Duodenal mucosa (tissue), 2 donors: ENCODE data around the gene TMEM218.

Experiments used
- H3K27ac ChIP-seq: one replicate; pipeline ENCODE4 v1.7.0; 2013; ENCODE audit warnings: low read depth, low read length
- H3K27me3 ChIP-seq, 2 donors: one replicate each; pipeline ENCODE4 v1.7.0; 2013; ENCODE audit warnings: low read length in 2 of 2, control low read depth in 1 of 2; ENCODE audit not compliant: insufficient read depth in 2 of 2, control insufficient read depth in 1 of 2
- H3K36me3 ChIP-seq, 2 donors: one replicate each; pipeline ENCODE4 v1.7.0; 2013; ENCODE audit warnings: low read length in 2 of 2, control low read depth in 1 of 2; ENCODE audit not compliant: insufficient read depth in 2 of 2, control insufficient read depth in 1 of 2
- H3K4me1 ChIP-seq, 2 donors: one replicate each; pipeline ENCODE4 v1.7.0; 2013; ENCODE audit warnings: low read length in 2 of 2, control low read depth in 1 of 2; ENCODE audit not compliant: insufficient read depth in 2 of 2, control insufficient read depth in 1 of 2
- H3K4me3 ChIP-seq, 2 donors: one replicate each; pipeline ENCODE4 v1.7.0; 2013; ENCODE audit warnings: low read length in 2 of 2, low read depth in 1 of 2
- H3K9ac ChIP-seq, 2 donors: one replicate each; pipeline ENCODE4 v1.7.0; 2013; ENCODE audit warnings: low read length in 2 of 2, low read depth in 1 of 2
- H3K9me3 ChIP-seq, 2 donors: one replicate each; pipeline ENCODE4 v1.7.0; 2013; ENCODE audit warnings: low read length in 2 of 2, control low read depth in 1 of 2; ENCODE audit not compliant: control insufficient read depth in 1 of 2

Gene TMEM218

DNA sequence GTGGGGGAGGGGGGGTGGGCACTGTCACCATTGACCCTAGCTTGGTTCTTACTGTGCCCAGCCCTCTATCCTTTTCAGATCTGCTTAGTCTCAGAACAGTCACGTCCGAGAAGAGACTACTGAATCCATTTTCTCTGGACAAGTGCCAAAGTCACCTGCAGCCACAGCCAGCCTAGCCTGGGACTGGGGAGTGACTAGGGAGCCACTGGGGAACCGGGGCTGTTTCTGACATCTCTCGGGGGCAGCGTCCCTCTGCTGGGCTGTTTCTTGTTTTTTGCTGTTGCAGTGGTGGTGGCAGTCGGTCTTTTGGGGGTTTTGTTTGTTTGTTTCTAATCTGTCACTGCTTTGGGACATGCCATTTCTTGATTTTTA is 39.6 kb downstream of the TMEM218 start:
- Histone ChIP-seq H3K27me3 (no peaks in the 10 kb centered on the region), H3K27ac (no peak overlapping the region), H3K36me3 (no peaks in the 10 kb centered on the region), H3K4me1 (peaks cover 50 to 68% of the 10 kb centered on the region in 2 donors), H3K9me3 (no peaks in the 10 kb centered on the region), H3K4me3 (peak overlapping the region in 1 of 2 donors; percentile 12), H3K9ac (no peak overlapping the region)

- no peaks in the 10 kb centered on the region for H3K36me3 ChIP-seq
- H3K27ac ChIP-seq = peak overlapping the region; percentile 13
- no peaks in the 10 kb centered on the region for H3K27me3 ChIP-seq
- H3K4me1 ChIP-seq = peaks cover 50 to 68% of the 10 kb centered on the region in 2 donors
- peak overlapping the region in 1 of 2 donors; percentile 3 for H3K9ac ChIP-seq
- H3K9me3 ChIP-seq = no peaks in the 10 kb centered on the region
- H3K4me3 ChIP-seq = no peak overlapping the region
Measured at GRCh38 chr11:125071435-125071834, 40.0 kb downstream of the TMEM218 start.

- Histone ChIP-seq H3K4me3 (no peak overlapping the region), H3K9me3 (no peaks in the 10 kb centered on the region), H3K9ac (peak overlapping the region in 1 of 2 donors; percentile 3), H3K27ac (peak overlapping the region; percentile 13), H3K36me3 (no peaks in the 10 kb centered on the region), H3K27me3 (no peaks in the 10 kb centered on the region), H3K4me1 (peaks cover 50 to 68% of the 10 kb centered on the region in 2 donors)
Measured at GRCh38 chr11:125070699-125071254, 40.6 kb downstream of the TMEM218 start.

DNA sequence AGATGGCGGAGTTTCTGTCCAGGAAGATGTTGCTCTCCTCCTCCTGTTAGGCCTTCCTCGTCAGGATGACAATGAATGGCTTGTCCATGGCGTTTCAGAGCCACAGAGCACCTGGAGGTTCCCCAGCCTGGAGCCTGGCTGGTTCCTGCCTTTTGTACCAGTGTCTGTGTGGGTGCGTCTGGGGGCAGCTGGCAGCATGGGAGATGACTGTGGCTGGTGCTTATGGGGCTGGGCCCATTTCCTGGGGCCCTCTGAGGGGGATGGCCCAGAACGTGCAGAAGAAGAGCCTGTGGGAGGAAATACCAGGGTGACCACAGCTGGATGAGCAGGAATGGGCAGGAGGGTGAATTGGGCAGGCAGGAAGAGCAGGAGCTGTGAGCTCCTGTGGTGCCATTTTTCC is 41.6 kb downstream of the TMEM218 start:
- Histone ChIP-seq H3K4me1 (peaks cover 44 to 60% of the 10 kb centered on the region in 2 donors), H3K27me3 (no peaks in the 10 kb centered on the region), H3K9me3 (no peaks in the 10 kb centered on the region), H3K36me3 (no peaks in the 10 kb centered on the region), H3K4me3 (no peak overlapping the region), H3K27ac (peak overlapping the region; percentile 37), H3K9ac (peak overlapping the region in 1 of 2 donors; percentile 16)

- Histone ChIP-seq H3K9ac (no peak overlapping the region), H3K4me3 (no peak overlapping the region)
Measured at GRCh38 chr11:125069008-125069407, 42.4 kb downstream of the TMEM218 start.

GRCh38 chr11:125068368-125068767 is 43.1 kb downstream of the TMEM218 start:
- Histone ChIP-seq H3K36me3 (no peaks in the 10 kb centered on the region), H3K9ac (no peak overlapping the region), H3K9me3 (no peaks in the 10 kb centered on the region), H3K27ac (no peak overlapping the region), H3K27me3 (peaks cover 0 to 8% of the 10 kb centered on the region in 2 donors), H3K4me3 (no peak overlapping the region), H3K4me1 (peaks cover 50 to 54% of the 10 kb centered on the region in 2 donors)

More at GRCh38 chr11:125069008-125069407, 42.4 kb downstream of the TMEM218 start:
- Histone ChIP-seq H3K27ac (no peak overlapping the region), H3K36me3 (no peaks in the 10 kb centered on the region), H3K27me3 (peaks cover 0 to 3% of the 10 kb centered on the region in 2 donors), H3K9me3 (no peaks in the 10 kb centered on the region), H3K4me1 (peaks cover 44 to 54% of the 10 kb centered on the region in 2 donors)

- no peaks in the 10 kb centered on the region for H3K9me3 ChIP-seq
- H3K27me3 ChIP-seq = peaks cover 0 to 8% of the 10 kb centered on the region in 2 donors
- no peaks in the 10 kb centered on the region for H3K36me3 ChIP-seq
- peaks cover 15% of the 10 kb centered on the region in 2 donors for H3K4me1 ChIP-seq
- H3K27ac ChIP-seq = no peak overlapping the region
- peak overlapping the region; percentile 79 to 86 for H3K4me3 ChIP-seq
- peak overlapping the region; percentile 63 to 76 for H3K9ac ChIP-seq
Measured at GRCh38 chr11:125064070-125064469, 47.4 kb downstream of the TMEM218 start.

DNA sequence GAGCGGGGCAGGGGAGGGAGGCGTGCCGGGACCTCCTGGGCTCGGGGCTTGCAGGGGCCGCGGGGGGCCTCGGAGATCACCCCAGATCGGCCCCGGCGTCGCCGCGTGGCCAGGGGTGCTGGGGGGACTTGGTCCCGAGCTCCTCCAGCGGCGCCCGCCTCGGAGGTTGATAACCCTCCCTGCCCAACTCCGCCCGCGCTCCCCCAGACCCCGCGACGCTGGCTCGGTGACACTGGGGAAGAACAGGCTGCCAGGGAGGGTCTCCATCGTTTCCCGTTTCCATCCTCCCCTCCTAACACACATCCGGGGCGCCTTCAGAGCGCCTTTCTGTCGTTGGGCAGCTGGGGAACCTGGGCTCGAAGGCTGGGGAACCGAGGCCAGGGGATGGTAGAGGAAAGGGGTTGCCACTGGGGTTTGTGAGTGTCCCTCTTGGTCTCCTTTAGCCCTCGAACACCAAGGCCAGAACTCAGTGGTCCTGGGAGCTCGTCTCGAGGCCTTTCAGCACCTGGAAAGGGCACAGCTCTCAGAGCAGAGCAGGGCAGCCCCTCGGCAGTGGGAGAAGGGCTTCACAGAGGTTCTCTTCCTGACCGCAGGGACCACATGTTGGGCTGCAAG is 47.9 kb downstream of the TMEM218 start:
- peak overlapping the region; percentile 79 to 86 for H3K4me3 ChIP-seq
- H3K27me3 ChIP-seq = peaks cover 0 to 8% of the 10 kb centered on the region in 2 donors
- no peaks in the 10 kb centered on the region for H3K36me3 ChIP-seq
- H3K27ac ChIP-seq = no peak overlapping the region
- peaks cover 9% of the 10 kb centered on the region in 2 donors for H3K4me1 ChIP-seq
- no peaks in the 10 kb centered on the region for H3K9me3 ChIP-seq
- peak overlapping the region; percentile 63 to 76 for H3K9ac ChIP-seq

GRCh38 chr11:125062931-125063428 is 48.4 kb downstream of the TMEM218 start, which contains the start of gene SLC37A2:
TSS of gene SLC37A2 (plus strand) at chr11:125063305. CDS start at chr11:125063368, 63 bp downstream.
- peak within 1 kb of the TSS; percentile 63 to 76 for H3K9ac ChIP-seq

GRCh38 chr11:125062218-125062930 is 49.1 kb downstream of the TMEM218 start:
- H3K4me3 ChIP-seq = peak overlapping the region; percentile 79 to 86
- H3K9me3 ChIP-seq = no peaks in the 10 kb centered on the region
- peak overlapping the region; percentile 63 to 76 for H3K9ac ChIP-seq
- peaks cover 10 to 13% of the 10 kb centered on the region in 2 donors for H3K4me1 ChIP-seq
- H3K27me3 ChIP-seq = peaks cover 0 to 8% of the 10 kb centered on the region in 2 donors
- H3K27ac ChIP-seq = no peak overlapping the region
- H3K36me3 ChIP-seq = no peaks in the 10 kb centered on the region

More at GRCh38 chr11:125062931-125063428, 48.4 kb downstream of the TMEM218 start, which contains the start of gene SLC37A2:
- H3K4me3 ChIP-seq = peak within 1 kb of the TSS; percentile 79 to 86
- peaks cover 6 to 7% of the 10 kb centered on the region in 2 donors for H3K4me1 ChIP-seq
- H3K9me3 ChIP-seq = no peaks in the 10 kb centered on the region
- no peaks in the 10 kb centered on the region for H3K36me3 ChIP-seq
- peaks cover 0 to 8% of the 10 kb centered on the region in 2 donors for H3K27me3 ChIP-seq
- no peak within 1 kb of the TSS for H3K27ac ChIP-seq
